HL-60 (cell line): ENCODE results near the gene PALLD.

Source experiments
- DNase-seq, 2 experiments: peaks; one replicate each; pipeline ENCODE4 v3.0.0-alpha.2; 2010 to 2020; ENCODE audit warnings: low read depth in 1 of 2, low spot score in 1 of 2
- H3K27ac ChIP-seq: fragments of 250-450 bp; sonication (Bioruptor Pico); replicated peaks from 2 replicates; pipeline ENCODE4 v1.5.1; 2020; ENCODE audit warnings: mild to moderate bottlenecking, moderate library complexity
- H3K27me3 ChIP-seq: fragments of 250-450 bp; sonication (Bioruptor Pico); 2 replicates; pipeline ENCODE4 v1.5.1; 2021; ENCODE audit warnings: mild to moderate bottlenecking, moderate library complexity; ENCODE audit not compliant: insufficient read depth, poor library complexity, severe bottlenecking
- H3K4me3 ChIP-seq: replicated peaks from 2 replicates; pipeline ENCODE4 v1.5.1; 2011; ENCODE audit warnings: mild to moderate bottlenecking, control low read depth, low read length; ENCODE audit not compliant: insufficient read depth
- CTCF ChIP-seq: IDR thresholded peaks from one replicate; pipeline ENCODE4 v1.5.1; 2011; ENCODE audit warnings: low read length, control low read depth, inconsistent platforms; ENCODE audit not compliant: insufficient read depth
- GABPA ChIP-seq: IDR thresholded peaks from 2 replicates; pipeline ENCODE4 v1.6.1; 2012; ENCODE audit warnings: low read depth
- POLR2AphosphoS5 ChIP-seq: IDR thresholded peaks from 2 replicates; pipeline ENCODE4 v1.6.1; 2012; ENCODE audit warnings: low read depth
- REST ChIP-seq: IDR thresholded peaks from 2 replicates; pipeline ENCODE4 v1.6.1; 2012; ENCODE audit warnings: low read depth; ENCODE audit not compliant: insufficient replicate concordance
- SPI1 ChIP-seq: IDR thresholded peaks from 2 replicates; pipeline ENCODE4 v1.6.1; 2012; ENCODE audit warnings: low read depth, mild to moderate bottlenecking, borderline replicate concordance

PALLD gene

GRCh38 chr4:168652755-168653154, 155.9 kb downstream of the PALLD start:
- H3K27me3 ChIP-seq: peaks cover 6% of the 10 kb centered on the region
- no peak for TF ChIP-seq POLR2AphosphoS5
- no peak for TF ChIP-seq SPI1
- TF ChIP-seq CTCF: no peak
- no peak for TF ChIP-seq REST
- no peak for TF ChIP-seq GABPA
- no peak overlapping the region for H3K27ac ChIP-seq
- no peak for DNase-seq
- no peak overlapping the region for H3K4me3 ChIP-seq

- Histone ChIP-seq H3K27ac (no peak overlapping the region), H3K4me3 (no peak overlapping the region), H3K27me3 (peaks cover 3% of the 10 kb centered on the region)
- no peak for DNase-seq
- TF ChIP-seq GABPA (no peak), POLR2AphosphoS5 (no peak), REST (no peak), SPI1 (no peak), CTCF (no peak)
Measured at GRCh38 chr4:168654104-168654847, 157.4 kb downstream of the PALLD start.

- Histone ChIP-seq H3K27ac (no peak overlapping the region), H3K27me3 (peaks cover 3% of the 10 kb centered on the region), H3K4me3 (no peak overlapping the region)
- no peak for DNase-seq
- TF ChIP-seq POLR2AphosphoS5 (no peak), SPI1 (no peak), GABPA (no peak), CTCF (no peak), REST (no peak)
Measured at GRCh38 chr4:168654848-168655174, 158.0 kb downstream of the PALLD start.
